Trophoblast cell (in vitro differentiated cells and primary cell): ENCODE measurements around the gene PTPN7.

Experiments
- DNase-seq, 2 donors: peaks; one replicate each; pipeline ENCODE4 v3.0.0-alpha.2; 2016
- H2AFZ ChIP-seq: 2 replicates; pipeline ENCODE4 v1.6.1; 2013; ENCODE audit warnings: low read length, moderate library complexity, mild to moderate bottlenecking; ENCODE audit not compliant: insufficient read depth, poor library complexity
- H2AK5ac ChIP-seq: 2 replicates; pipeline ENCODE4 v1.6.1; 2013; ENCODE audit warnings: mild to moderate bottlenecking, low read length
- H2BK120ac ChIP-seq: 2 replicates; pipeline ENCODE4 v1.6.1; 2013; ENCODE audit warnings: low read length, mild to moderate bottlenecking, moderate library complexity; ENCODE audit not compliant: insufficient read depth, poor library complexity
- H2BK12ac ChIP-seq: 2 replicates; pipeline ENCODE4 v1.6.1; 2013; ENCODE audit warnings: mild to moderate bottlenecking, low read length, moderate library complexity
- H2BK5ac ChIP-seq: 2 replicates; pipeline ENCODE4 v1.6.1; 2013; ENCODE audit warnings: low read length, low read depth, moderate library complexity, mild to moderate bottlenecking; ENCODE audit not compliant: poor library complexity
- H3K14ac ChIP-seq: 2 replicates; pipeline ENCODE4 v1.6.1; 2013; ENCODE audit warnings: mild to moderate bottlenecking, low read length
- H3K18ac ChIP-seq: 2 replicates; pipeline ENCODE4 v1.6.1; 2013; ENCODE audit warnings: mild to moderate bottlenecking, low read length
- H3K23ac ChIP-seq: 2 replicates; pipeline ENCODE4 v1.6.1; 2013; ENCODE audit warnings: low read length
- H3K27ac ChIP-seq: 2 replicates; pipeline ENCODE4 v1.5.1; 2013; ENCODE audit warnings: low read depth, mild to moderate bottlenecking, inconsistent platforms, low read length, moderate library complexity
- H3K27me3 ChIP-seq: 2 replicates; pipeline ENCODE4 v1.6.1; 2013; ENCODE audit warnings: inconsistent platforms, mild to moderate bottlenecking, low read length, moderate library complexity; ENCODE audit not compliant: insufficient read depth
- H3K36me3 ChIP-seq, 2 experiments: 1 replicate in 1 of 2; 2 replicates in 1 of 2; pipeline ENCODE4 v1.6.1; 2013; ENCODE audit warnings: low read length in 2 of 2, mild to moderate bottlenecking in 2 of 2, moderate library complexity in 1 of 2; ENCODE audit not compliant: insufficient read depth in 2 of 2, control insufficient read depth in 1 of 2
- H3K4ac ChIP-seq: 2 replicates; pipeline ENCODE4 v1.6.1; 2013; ENCODE audit warnings: low read depth, mild to moderate bottlenecking, low read length, moderate library complexity
- H3K4me1 ChIP-seq, 2 experiments: 1 replicate in 1 of 2; 2 replicates in 1 of 2; pipeline ENCODE4 v1.6.1; 2013; ENCODE audit warnings: low read length in 2 of 2, mild to moderate bottlenecking in 2 of 2, moderate library complexity in 1 of 2; ENCODE audit not compliant: insufficient read depth in 2 of 2, control insufficient read depth in 1 of 2
- H3K4me2 ChIP-seq: 2 replicates; pipeline ENCODE4 v1.6.1; 2013; ENCODE audit warnings: inconsistent platforms, mild to moderate bottlenecking, low read length, moderate library complexity
- H3K4me3 ChIP-seq: 2 replicates; pipeline ENCODE4 v1.5.1; 2013; ENCODE audit warnings: mild to moderate bottlenecking, low read depth, low read length, inconsistent platforms
- H3K79me1 ChIP-seq: one replicate; pipeline ENCODE4 v1.6.1; 2013; ENCODE audit warnings: low read length
- H3K79me2 ChIP-seq: 2 replicates; pipeline ENCODE4 v1.6.1; 2013; ENCODE audit warnings: low read length, mild to moderate bottlenecking; ENCODE audit not compliant: control insufficient read depth, insufficient read depth, poor library complexity
- H3K9ac ChIP-seq: 2 replicates; pipeline ENCODE4 v1.6.1; 2013; ENCODE audit warnings: mild to moderate bottlenecking, low read length
- H3K9me3 ChIP-seq: 2 replicates; pipeline ENCODE4 v1.6.1; 2013; ENCODE audit warnings: low read depth, mild to moderate bottlenecking, control low read depth, inconsistent platforms, low read length; ENCODE audit not compliant: insufficient read depth
- H4K12ac ChIP-seq: 2 replicates; pipeline ENCODE4 v1.6.1; 2013; ENCODE audit warnings: low read depth, mild to moderate bottlenecking, low read length, moderate library complexity
- H4K8ac ChIP-seq: 2 replicates; pipeline ENCODE4 v1.6.1; 2013; ENCODE audit warnings: low read depth, mild to moderate bottlenecking, low read length, moderate library complexity
- H4K91ac ChIP-seq: one replicate; pipeline ENCODE4 v1.6.1; 2013; ENCODE audit warnings: low read depth, mild to moderate bottlenecking, low read length, moderate library complexity
- WGBS: extraction: QIAGEN DNeasy Blood & Tissue Kit; methylation state at CpG from one replicate; pipeline ENCODE4 v1.1.7; 2013; ENCODE audit warnings: missing lambda C conversion rate; ENCODE audit not compliant: insufficient read length, insufficient coverage; ENCODE audit errors: extremely low coverage; 5-methylcytosine and 5-hydroxymethylcytosine counted together

The PTPN7 gene

DNA sequence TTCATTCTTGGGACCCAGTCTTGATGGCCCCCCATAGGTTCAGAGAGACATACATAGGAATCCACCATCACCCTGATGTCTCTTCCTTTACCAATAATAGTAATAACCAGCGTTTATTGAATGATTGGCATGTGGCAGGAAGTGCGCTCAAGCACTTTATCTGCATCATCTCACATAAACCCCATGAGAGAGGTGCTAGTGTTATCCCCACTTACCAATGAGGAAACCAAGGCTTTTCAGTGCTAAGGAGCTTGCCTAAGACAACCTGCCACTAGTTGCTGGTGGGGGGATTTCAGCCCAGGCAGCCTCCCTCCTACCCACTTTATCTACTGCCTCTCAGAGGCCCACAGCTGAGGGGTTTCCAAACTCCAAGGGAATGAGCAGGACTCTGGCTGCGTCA is 40.9 kb upstream of the PTPN7 start:
- Histone ChIP-seq H3K14ac (no peak overlapping the region), H4K12ac (no peak overlapping the region), H3K23ac (no peak overlapping the region), H2AFZ (no peak overlapping the region), H3K9me3 (peaks cover 2% of the 10 kb centered on the region), H2AK5ac (no peak overlapping the region), H3K4me3 (no peak overlapping the region), H3K9ac (no peak overlapping the region), H3K27ac (no peak overlapping the region), H3K18ac (no peak overlapping the region), H2BK12ac (no peak overlapping the region), H2BK120ac (no peak overlapping the region), H2BK5ac (no peak overlapping the region), H3K4me1 (no peaks in the 10 kb centered on the region), H3K36me3 (no peaks in the 10 kb centered on the region), H3K4ac (no peak overlapping the region), H3K27me3 (no peaks in the 10 kb centered on the region), H4K91ac (no peak overlapping the region), H3K79me1 (no peaks in the 10 kb centered on the region), H3K4me2 (no peak overlapping the region), H3K79me2 (no peaks in the 10 kb centered on the region), H4K8ac (no peak overlapping the region)
- WGBS = no CpG with 5 or more reads among the region's 3 CpGs
- DNase-seq = no peak

GRCh38 chr1:202200669-202201068 is 40.3 kb upstream of the PTPN7 start:
- H3K14ac ChIP-seq = no peak overlapping the region
- H3K27me3 ChIP-seq = no peaks in the 10 kb centered on the region
- H4K91ac ChIP-seq = no peak overlapping the region
- no peak overlapping the region for H3K4me2 ChIP-seq
- no peaks in the 10 kb centered on the region for H3K36me3 ChIP-seq
- no peak overlapping the region for H3K23ac ChIP-seq
- H3K4ac ChIP-seq = no peak overlapping the region
- H3K9ac ChIP-seq = no peak overlapping the region
- H2AK5ac ChIP-seq = no peak overlapping the region
- no peaks in the 10 kb centered on the region for H3K79me1 ChIP-seq
- H3K18ac ChIP-seq = no peak overlapping the region
- no peak overlapping the region for H3K4me3 ChIP-seq
- WGBS = no CpG with 5 or more reads among the region's 8 CpGs
- H4K12ac ChIP-seq = no peak overlapping the region
- H2BK12ac ChIP-seq = no peak overlapping the region
- H3K27ac ChIP-seq = no peak overlapping the region
- no peak overlapping the region for H2BK5ac ChIP-seq
- no peaks in the 10 kb centered on the region for H3K4me1 ChIP-seq
- no peak overlapping the region for H4K8ac ChIP-seq
- H3K79me2 ChIP-seq = no peaks in the 10 kb centered on the region
- no peak overlapping the region for H2BK120ac ChIP-seq
- DNase-seq = no peak
- H3K9me3 ChIP-seq = peaks cover 2% of the 10 kb centered on the region
- H2AFZ ChIP-seq = no peak overlapping the region

DNA sequence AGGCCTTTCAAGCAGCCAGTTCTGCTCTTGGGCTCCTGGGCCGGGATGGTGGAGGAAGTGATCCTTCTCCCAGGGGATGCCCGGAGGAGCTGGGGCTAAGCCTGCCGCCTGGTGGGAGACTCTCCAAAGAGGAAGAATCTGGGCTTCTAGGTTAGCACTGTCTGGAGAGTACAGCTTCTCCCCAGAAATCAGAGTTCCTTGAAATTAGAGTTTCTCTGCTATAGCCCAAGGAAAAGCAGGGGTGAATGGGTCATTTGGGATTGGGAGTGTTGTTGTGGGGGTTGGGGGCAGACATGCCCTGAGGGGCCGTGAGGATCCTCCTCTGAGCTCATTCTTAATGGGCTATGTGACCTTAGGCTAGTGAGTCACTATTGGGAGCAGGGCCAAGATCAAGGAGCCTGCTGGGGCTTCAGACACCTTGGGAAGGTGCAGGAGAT is 39.7 kb upstream of the PTPN7 start:
- Histone ChIP-seq H3K23ac (no peak overlapping the region), H2AK5ac (no peak overlapping the region), H3K9ac (no peak overlapping the region), H3K27ac (no peak overlapping the region), H3K79me2 (no peaks in the 10 kb centered on the region), H3K9me3 (peaks cover 2% of the 10 kb centered on the region), H3K4ac (no peak overlapping the region), H4K8ac (no peak overlapping the region), H3K36me3 (no peaks in the 10 kb centered on the region), H3K27me3 (peaks cover 4% of the 10 kb centered on the region), H4K12ac (no peak overlapping the region), H3K18ac (no peak overlapping the region), H2BK5ac (no peak overlapping the region), H3K14ac (no peak overlapping the region), H2BK120ac (no peak overlapping the region), H4K91ac (no peak overlapping the region), H3K79me1 (no peaks in the 10 kb centered on the region), H2BK12ac (no peak overlapping the region), H3K4me1 (no peaks in the 10 kb centered on the region), H3K4me3 (no peak overlapping the region), H2AFZ (no peak overlapping the region), H3K4me2 (no peak overlapping the region)
- no CpG with 5 or more reads among the region's 4 CpGs for WGBS
- DNase-seq = peak; percentile 81 to 82

DNA sequence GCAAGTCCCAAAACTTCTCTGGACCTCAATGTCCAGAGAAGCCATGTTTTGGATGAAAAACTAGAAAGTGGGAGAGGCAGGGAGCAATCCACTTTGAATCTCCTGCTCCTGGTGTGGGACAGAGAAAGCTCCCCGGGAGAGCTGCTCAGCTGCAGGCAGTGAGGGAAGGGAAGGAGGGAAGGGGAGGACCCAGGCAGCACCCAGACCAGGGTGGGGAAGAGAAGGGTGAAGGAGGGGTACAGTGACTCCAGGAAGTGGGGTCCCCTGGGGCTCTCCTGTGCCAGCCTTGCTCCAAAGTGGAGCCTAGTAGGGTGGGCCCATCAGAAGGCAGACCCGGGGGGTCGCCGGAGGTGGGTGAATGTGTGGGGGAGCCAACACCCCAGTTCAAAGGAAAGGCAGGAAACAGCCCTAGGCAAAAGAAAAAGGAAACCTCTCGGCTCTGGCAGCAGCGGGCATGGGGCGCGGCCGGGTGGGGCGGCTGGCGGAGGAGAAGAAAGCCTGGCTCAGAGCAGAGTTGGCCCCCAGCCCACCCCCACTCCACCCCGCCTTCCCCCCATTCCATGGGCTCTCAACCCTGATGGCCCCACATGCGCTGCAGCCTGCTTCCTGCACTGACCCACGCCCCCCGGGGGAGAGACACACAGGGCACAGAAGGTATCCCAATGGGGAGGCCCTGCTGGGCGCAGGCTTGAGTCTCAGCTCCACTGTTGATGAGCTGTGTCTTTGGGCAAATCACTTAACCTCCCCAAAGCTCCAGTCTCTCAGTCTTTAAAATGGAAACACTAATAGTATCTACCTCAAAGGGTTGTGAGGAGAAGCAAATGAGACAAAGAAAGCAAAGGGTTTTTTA is 38.9 kb upstream of the PTPN7 start:
- Histone ChIP-seq H4K8ac (no peak overlapping the region), H3K4me2 (no peak overlapping the region), H3K18ac (no peak overlapping the region), H2AK5ac (no peak overlapping the region), H3K23ac (no peak overlapping the region), H3K27me3 (peaks cover 10% of the 10 kb centered on the region), H3K4me1 (no peaks in the 10 kb centered on the region), H2BK12ac (no peak overlapping the region), H3K36me3 (no peaks in the 10 kb centered on the region), H4K12ac (no peak overlapping the region), H3K27ac (no peak overlapping the region), H2BK120ac (no peak overlapping the region), H3K4ac (no peak overlapping the region), H4K91ac (no peak overlapping the region), H3K79me2 (no peaks in the 10 kb centered on the region), H3K14ac (no peak overlapping the region), H3K79me1 (no peaks in the 10 kb centered on the region), H2AFZ (no peak overlapping the region), H3K9me3 (peaks cover 2% of the 10 kb centered on the region), H2BK5ac (no peak overlapping the region), H3K9ac (no peak overlapping the region), H3K4me3 (no peak overlapping the region)
- DNase-seq = no peak
- no CpG with 5 or more reads among the region's 16 CpGs for WGBS
